SU-DHL-6 (cell line): ENCODE measurements around the gene CPLX3.

ENCODE experiments used
- H2AFZ ChIP-seq: fragments of 200-600 bp; sonication (generic); 2 replicates; pipeline ENCODE4 v1.6.1; 2014; ENCODE audit warnings: low read depth, mild to moderate bottlenecking, moderate library complexity, mixed read lengths, antibody characterized with exemption, low read length; ENCODE audit not compliant: severe bottlenecking
- H3F3A ChIP-seq: fragments of 200-600 bp; shearing (Covaris generic); 2 replicates; pipeline ENCODE4 v1.6.0; 2016; ENCODE audit warnings: antibody characterized with exemption, mild to moderate bottlenecking; ENCODE audit not compliant: insufficient read depth
- H3K27ac ChIP-seq: fragments of 200-600 bp; sonication (generic); 2 replicates; pipeline ENCODE4 v1.5.1; 2016; ENCODE audit warnings: low read depth, mild to moderate bottlenecking, low read length, moderate library complexity, mixed read lengths
- H3K27me3 ChIP-seq: fragments of 200-600 bp; sonication (generic), shearing (Covaris generic); 2 replicates; pipeline ENCODE4 v1.6.0; 2014; ENCODE audit warnings: mild to moderate bottlenecking, low read length
- H3K36me3 ChIP-seq: fragments of 200-600 bp; sonication (generic); 2 replicates; pipeline ENCODE4 v1.6.1; 2014; ENCODE audit warnings: mild to moderate bottlenecking, low read length, mixed read lengths
- H3K4me2 ChIP-seq: fragments of 300-600, 200-600 bp; shearing (Covaris generic), sonication (generic); 2 replicates; pipeline ENCODE4 v1.6.0; 2014; ENCODE audit warnings: low read length, low read depth, mild to moderate bottlenecking; ENCODE audit not compliant: poor library complexity, severe bottlenecking
- H3K4me3 ChIP-seq: fragments of 200-600 bp; sonication (generic); 2 replicates; pipeline ENCODE4 v1.5.1; 2014; ENCODE audit warnings: antibody characterized with exemption, low read length, mild to moderate bottlenecking, mixed read lengths; ENCODE audit not compliant: insufficient read depth, poor library complexity, severe bottlenecking
- H3K79me2 ChIP-seq: fragments of 200-600 bp; sonication (generic); 2 replicates; pipeline ENCODE4 v1.6.1; 2014; ENCODE audit warnings: mild to moderate bottlenecking, low read length, moderate library complexity; ENCODE audit not compliant: insufficient read depth
- H3K9ac ChIP-seq: fragments of 200-600 bp; sonication (generic); 2 replicates; pipeline ENCODE4 v1.7.0; 2014; ENCODE audit warnings: mild to moderate bottlenecking, low read length
- H3K9me2 ChIP-seq: fragments of 200-600 bp; sonication (generic); replicated peaks from 2 replicates; pipeline ENCODE4 v1.6.1; 2014; ENCODE audit warnings: low read length; ENCODE audit not compliant: insufficient read depth
- H3K9me3 ChIP-seq: fragments of 200-600 bp; sonication (generic); 2 replicates; pipeline ENCODE4 v1.6.1; 2014; ENCODE audit warnings: low read length, mixed read lengths; ENCODE audit not compliant: insufficient read depth
- H4K20me1 ChIP-seq: fragments of 200-600 bp; sonication (generic); 2 replicates; pipeline ENCODE4 v1.6.1; 2014; ENCODE audit warnings: low read depth, mild to moderate bottlenecking, antibody characterized with exemption, low read length, moderate library complexity, mixed read lengths
- CTCF ChIP-seq: fragments of 200-600 bp; sonication (generic); IDR thresholded peaks from one replicate; pipeline ENCODE4 v1.5.1; 2017; ENCODE audit warnings: antibody characterized with exemption, mild to moderate bottlenecking, low read length, moderate library complexity; ENCODE audit not compliant: insufficient read depth, poor library complexity, severe bottlenecking
- EZH2phosphoT487 ChIP-seq: fragments of 200-600 bp; sonication (generic), shearing (Covaris generic); conservative IDR thresholded peaks from 2 replicates; pipeline ENCODE4 v1.6.1; 2018; ENCODE audit warnings: mild to moderate bottlenecking, antibody characterized with exemption, low read length, moderate library complexity, mixed read lengths

The CPLX3 gene

GRCh38 chr15:74837482-74838136 lies 11.2 kb downstream of the CPLX3 start:
- Histone ChIP-seq H3K36me3 (no peaks in the 10 kb centered on the region), H3F3A (no peaks in the 10 kb centered on the region), H3K79me2 (no peaks in the 10 kb centered on the region), H4K20me1 (no peaks in the 10 kb centered on the region), H3K27me3 (no peaks in the 10 kb centered on the region), H3K9me3 (no peaks in the 10 kb centered on the region), H3K4me3 (no peak overlapping the region), H2AFZ (no peak overlapping the region), H3K9me2 (no peaks in the 10 kb centered on the region), H3K4me2 (no peak overlapping the region), H3K9ac (no peak overlapping the region), H3K27ac (no peak overlapping the region)
- TF ChIP-seq CTCF (no peak), EZH2phosphoT487 (no peak)

- no peak overlapping the region for H2AFZ ChIP-seq
- H3K9ac ChIP-seq: no peak overlapping the region
- H3K9me2 ChIP-seq: no peaks in the 10 kb centered on the region
Observed at GRCh38 chr15:74838137-74838516, 11.7 kb downstream of the CPLX3 start.

GRCh38 chr15:74838746-74839525 lies 12.5 kb downstream of the CPLX3 start:
- H3K9me3 ChIP-seq: no peaks in the 10 kb centered on the region
- TF ChIP-seq EZH2phosphoT487 (no peak), CTCF (no peak)
- H3K4me3 ChIP-seq: no peak overlapping the region
- H3K27ac ChIP-seq: no peak overlapping the region
- H3K36me3 ChIP-seq: no peaks in the 10 kb centered on the region
- no peaks in the 10 kb centered on the region for H3K9me2 ChIP-seq
- H3K4me2 ChIP-seq: no peak overlapping the region
- no peak overlapping the region for H3K9ac ChIP-seq
- H2AFZ ChIP-seq: no peak overlapping the region
- no peaks in the 10 kb centered on the region for H4K20me1 ChIP-seq
- H3F3A ChIP-seq: peaks cover 6% of the 10 kb centered on the region; the same call in 1 of the 2 replicates
- H3K27me3 ChIP-seq: no peaks in the 10 kb centered on the region
- no peaks in the 10 kb centered on the region for H3K79me2 ChIP-seq

More at GRCh38 chr15:74838137-74838516, 11.7 kb downstream of the CPLX3 start:
- no peak for TF ChIP-seq CTCF
- no peak for TF ChIP-seq EZH2phosphoT487
- Histone ChIP-seq H3K27ac (no peak overlapping the region), H4K20me1 (no peaks in the 10 kb centered on the region), H3K9me3 (no peaks in the 10 kb centered on the region), H3K79me2 (no peaks in the 10 kb centered on the region), H3K4me2 (no peak overlapping the region), H3F3A (no peaks in the 10 kb centered on the region), H3K36me3 (no peaks in the 10 kb centered on the region), H3K27me3 (no peaks in the 10 kb centered on the region), H3K4me3 (no peak overlapping the region)
